ENCODE data around the gene CGB1. TPM values are rescaled to one million over a fixed set of nuclear protein-coding genes. Genes with fewer than 3 reads are reported as not detected.
A peak's percentile ranks its signal among the peaks of the same experiment; 100 is the strongest.

The CGB1 gene
- total RNA-seq, 1 donor from 2014 or later: not detected

GRCh38 chr19:48994035-48994386 is 42.7 kb downstream of the CGB1 start:
- DNase-seq (no peak), ATAC-seq (ENCODE audit: low read depth) (no peak)
- H3K4me1 Mint-ChIP-seq: peaks cover 33% of the 10 kb centered on the region
- CTCF ChIA-PET: interaction anchor here (0.7 to 1.5 kb wide), 10 partner anchors 10 to 875 kb away, joined by 3 to 10 read pairs (median 4); no protein-coding TSS in a partner anchor
- peak overlapping the region; percentile 97 for H3K27ac Mint-ChIP-seq
- TF ChIP-seq CTCF (IDR thresholded peaks at IDR 0.05): no peak
- H3K4me3 Mint-ChIP-seq: peak overlapping the region; percentile 97
- H3K27me3 Mint-ChIP-seq: no peaks in the 10 kb centered on the region
- POLR2A ChIA-PET: interaction anchor here (0.5 to 3.6 kb wide), 35 partner anchors 11 to 738 kb away, joined by 3 to 51 read pairs (median 5); partner anchors contain the start of genes ALDH16A1, CARD8, CD37 and FTL
- H3K9me3 Mint-ChIP-seq: no peaks in the 10 kb centered on the region
- intact Hi-C loops (cut with micrococcal nuclease): loop anchor here (10.0 kb wide), 3 partner anchors 121 to 881 kb away; partner anchors contain the start of genes AKT1S1, C19orf73, LIN7B and PPFIA3
- H3K36me3 Mint-ChIP-seq (ENCODE audit: low read depth): peaks cover 15% of the 10 kb centered on the region

- H3K27me3 Mint-ChIP-seq: no peaks in the 10 kb centered on the region
- TF ChIP-seq CTCF (IDR thresholded peaks at IDR 0.05): peak; percentile 94
- peaks cover 21% of the 10 kb centered on the region for H3K36me3 Mint-ChIP-seq (ENCODE audit: low read depth)
- ChIA-PET POLR2A (interaction anchor here (0.5 to 3.6 kb wide), 48 partner anchors 10 to 850 kb away, joined by 3 to 51 read pairs (median 4); partner anchors contain the start of genes ALDH16A1, BAX, BCAT2 and CARD8), CTCF (interaction anchor here (0.6 to 2.6 kb wide), 17 partner anchors 10 to 876 kb away, joined by 3 to 18 read pairs (median 3); partner anchors contain the start of gene CGB7)
- no peaks in the 10 kb centered on the region for H3K9me3 Mint-ChIP-seq
- peak; percentile 92 for ATAC-seq (ENCODE audit: low read depth)
- peak within 1 kb of the TSS; percentile 97 for H3K27ac Mint-ChIP-seq
- peaks cover 33% of the 10 kb centered on the region for H3K4me1 Mint-ChIP-seq
- intact Hi-C loops (cut with micrococcal nuclease): loop anchor here (1.0 to 10.0 kb wide), 11 partner anchors 17 to 881 kb away; partner anchors contain the start of genes AKT1S1, BAX, C19orf73 and CA11
- DNase-seq: peak; percentile 96
- peak within 1 kb of the TSS; percentile 97 for H3K4me3 Mint-ChIP-seq
Observed at GRCh38 chr19:48993175-48994034, 43.3 kb downstream of the CGB1 start, which contains the start of the genes GYS1 and RUVBL2. TSS of gene GYS1 (minus strand) at chr19:48993309. CDS start at chr19:48993112, 197 bp downstream. TSS of gene RUVBL2 (plus strand) at chr19:48993887. CDS start at chr19:48993912, 25 bp downstream.

- H3K27me3 Mint-ChIP-seq: no peaks in the 10 kb centered on the region
- POLR2A ChIA-PET: interaction anchor here (0.5 to 3.6 kb wide), 29 partner anchors 10 to 851 kb away, joined by 3 to 51 read pairs (median 5); partner anchors contain the start of genes FTL, NUCB1, PPP1R15A and PRMT1
- peak overlapping the region; percentile 97 for H3K4me3 Mint-ChIP-seq
- H3K9me3 Mint-ChIP-seq: no peaks in the 10 kb centered on the region
- H3K4me1 Mint-ChIP-seq: peaks cover 34% of the 10 kb centered on the region
- CTCF ChIA-PET: interaction anchor here (0.9 to 2.6 kb wide), 11 partner anchors 11 to 206 kb away, joined by 3 to 18 read pairs (median 4); partner anchors contain the start of gene CGB7
- ATAC-seq (ENCODE audit: low read depth): no peak
- H3K36me3 Mint-ChIP-seq (ENCODE audit: low read depth): peaks cover 24% of the 10 kb centered on the region
- peak overlapping the region; percentile 97 for H3K27ac Mint-ChIP-seq
- TF ChIP-seq CTCF (IDR thresholded peaks at IDR 0.05): no peak
- no peak for DNase-seq
- intact Hi-C loops (cut with micrococcal nuclease): loop anchor here (1.0 to 10.0 kb wide), 11 partner anchors 16 to 882 kb away; partner anchors contain the start of genes AKT1S1, BAX, C19orf73 and CA11
Observed at GRCh38 chr19:48992581-48993174, 44.0 kb downstream of the CGB1 start.

- H3K27me3 Mint-ChIP-seq: no peaks in the 10 kb centered on the region
- H3K36me3 Mint-ChIP-seq (ENCODE audit: low read depth): peaks cover 26% of the 10 kb centered on the region
- ATAC-seq (ENCODE audit: low read depth): no peak
- POLR2A ChIA-PET: interaction anchor here (0.5 to 3.6 kb wide), 7 partner anchors 9 to 453 kb away, joined by 3 to 51 read pairs (median 10); partner anchors contain the start of genes FTL and PPP1R15A
- H3K4me3 Mint-ChIP-seq: peak overlapping the region; percentile 97
- peaks cover 37% of the 10 kb centered on the region for H3K4me1 Mint-ChIP-seq
- no peaks in the 10 kb centered on the region for H3K9me3 Mint-ChIP-seq
- no peak for DNase-seq
- TF ChIP-seq CTCF (IDR thresholded peaks at IDR 0.05): no peak
- intact Hi-C loops (cut with micrococcal nuclease): loop anchor here (2.0 to 10.0 kb wide), 7 partner anchors 21 to 883 kb away; partner anchors contain the start of genes AKT1S1, BAX, C19orf73 and CA11
- CTCF ChIA-PET: interaction anchor here (1.0 to 2.6 kb wide), 4 partner anchors 12 to 204 kb away, joined by 3 to 18 read pairs (median 6); no protein-coding TSS in a partner anchor
- H3K27ac Mint-ChIP-seq: peak overlapping the region; percentile 97
Observed at GRCh38 chr19:48991873-48992580, 44.7 kb downstream of the CGB1 start.
